ENCODE results near the gene DMD. TPM values are rescaled to one million over a fixed set of nuclear protein-coding genes. Genes with fewer than 3 reads are reported as not detected.
"Not testable (repeated sequence)": the region's sequence is repeated elsewhere in the genome, so short reads cannot be mapped to it uniquely, and the experiment has no call there.

DMD gene
- polyA plus RNA-seq, 4 donors: 1.6 to 11.6 (median 2.9) TPM

DNA sequence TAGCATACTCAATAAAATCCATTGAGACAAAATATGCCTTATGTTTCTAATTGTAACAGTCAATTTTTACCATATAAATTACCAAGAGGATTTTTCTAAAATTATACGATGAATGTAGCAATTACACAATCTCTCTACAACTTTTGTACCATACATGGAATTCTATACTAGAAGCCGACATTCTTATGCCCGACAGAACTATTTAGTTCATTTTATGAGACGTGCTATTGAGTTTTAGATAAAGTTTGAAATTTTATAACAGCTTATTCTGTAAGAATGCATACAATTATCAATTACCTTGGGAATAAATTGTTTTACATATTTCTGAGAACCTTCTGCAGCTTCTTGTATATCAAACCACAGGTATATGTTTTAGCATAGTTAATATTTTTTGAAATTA, 431.2 kb downstream of the DMD start:
- Histone ChIP-seq H3K27me3 (ENCODE audit: control insufficient read depth in 3 of 3, insufficient read depth in 3 of 3, low read length in 3 of 3) (no peaks in the 10 kb centered on the region), H3K27ac (ENCODE audit: low read depth in 1 of 3, low read length in 2 of 3) (no peak overlapping the region), H3K4me3 (ENCODE audit: low read depth in 1 of 3, low read length in 3 of 3) (no peak overlapping the region), H3K9me3 (ENCODE audit: control insufficient read depth in 2 of 2, insufficient read depth in 1 of 2, low read depth in 1 of 2, low read length in 1 of 2) (no peaks in the 10 kb centered on the region), H3K4me1 (ENCODE audit: control insufficient read depth in 3 of 3, insufficient read depth in 2 of 3, low read depth in 1 of 3, low read length in 2 of 3) (no peaks in the 10 kb centered on the region), H3K36me3 (ENCODE audit: control insufficient read depth in 3 of 3, insufficient read depth in 2 of 3, low read depth in 1 of 3, low read length in 3 of 3) (no peaks in the 10 kb centered on the region)
- FAIRE-seq (no peak), DNase-seq (no peak)
- 87 to 91% (median 90%) methylated on average over 4 of the region's 4 CpGs for WGBS, 3 donors

- WGBS, 3 donors: 48 to 62% (median 60%) methylated on average over 4 of the region's 4 CpGs
- FAIRE-seq: no peak
These were observed 432.4 kb downstream of the DMD start for GRCh38 chrX:32778965-32779364.

DNA sequence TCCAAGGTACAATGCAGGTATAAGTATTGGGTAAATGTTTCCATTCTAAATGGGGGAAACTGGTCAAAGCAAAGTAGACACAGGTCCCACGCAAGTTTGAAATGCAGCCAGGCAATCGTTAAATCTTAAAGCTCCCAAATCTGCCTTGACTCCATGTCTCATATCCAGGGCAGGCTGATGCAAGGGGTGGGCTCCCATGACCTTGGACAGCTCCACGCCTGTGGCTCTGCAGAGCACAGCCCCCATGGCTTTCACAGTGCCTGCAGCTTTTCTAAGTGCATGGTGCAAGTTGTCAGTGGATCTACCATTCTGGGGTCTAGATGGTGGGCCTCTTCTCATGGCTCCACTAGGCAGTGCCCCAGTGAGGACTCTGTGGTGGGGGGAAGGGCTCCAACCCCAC, 436.4 kb downstream of the DMD start:
- Histone ChIP-seq H3K4me3 (ENCODE audit: low read depth in 1 of 3, low read length in 3 of 3) (no peak overlapping the region), H3K4me1 (ENCODE audit: control insufficient read depth in 3 of 3, insufficient read depth in 2 of 3, low read depth in 1 of 3, low read length in 2 of 3) (no peaks in the 10 kb centered on the region), H3K27me3 (ENCODE audit: control insufficient read depth in 3 of 3, insufficient read depth in 3 of 3, low read length in 3 of 3) (no peaks in the 10 kb centered on the region), H3K36me3 (ENCODE audit: control insufficient read depth in 3 of 3, insufficient read depth in 2 of 3, low read depth in 1 of 3, low read length in 3 of 3) (no peaks in the 10 kb centered on the region), H3K27ac (ENCODE audit: low read depth in 1 of 3, low read length in 2 of 3) (no peak overlapping the region), H3K9me3 (ENCODE audit: control insufficient read depth in 2 of 2, insufficient read depth in 1 of 2, low read depth in 1 of 2, low read length in 1 of 2) (no peaks in the 10 kb centered on the region)
- FAIRE-seq: no peak
- 74 to 85% (median 82%) methylated on average over 3 of the region's 3 CpGs for WGBS, 3 donors
- DNase-seq: no peak

More at GRCh38 chrX:32778965-32779364, 432.4 kb downstream of the DMD start:
- H3K4me1 ChIP-seq (ENCODE audit: control insufficient read depth in 3 of 3, insufficient read depth in 2 of 3, low read depth in 1 of 3, low read length in 2 of 3): no peaks in the 10 kb centered on the region
- H3K36me3 ChIP-seq (ENCODE audit: control insufficient read depth in 3 of 3, insufficient read depth in 2 of 3, low read depth in 1 of 3, low read length in 3 of 3): no peaks in the 10 kb centered on the region
- H3K9me3 ChIP-seq (ENCODE audit: control insufficient read depth in 2 of 2, insufficient read depth in 1 of 2, low read depth in 1 of 2, low read length in 1 of 2): no peaks in the 10 kb centered on the region
- no peak for DNase-seq
- H3K4me3 ChIP-seq (ENCODE audit: low read depth in 1 of 3, low read length in 3 of 3): no peak overlapping the region
- no peaks in the 10 kb centered on the region for H3K27me3 ChIP-seq (ENCODE audit: control insufficient read depth in 3 of 3, insufficient read depth in 3 of 3, low read length in 3 of 3)
- H3K27ac ChIP-seq (ENCODE audit: low read depth in 1 of 3, low read length in 2 of 3): no peak overlapping the region

- Histone ChIP-seq H3K27ac (ENCODE audit: low read depth in 1 of 3, low read length in 2 of 3) (no peak overlapping the region), H3K36me3 (ENCODE audit: control insufficient read depth in 3 of 3, insufficient read depth in 2 of 3, low read depth in 1 of 3, low read length in 3 of 3) (no peaks in the 10 kb centered on the region), H3K4me1 (ENCODE audit: control insufficient read depth in 3 of 3, insufficient read depth in 2 of 3, low read depth in 1 of 3, low read length in 2 of 3) (no peaks in the 10 kb centered on the region), H3K27me3 (ENCODE audit: control insufficient read depth in 3 of 3, insufficient read depth in 3 of 3, low read length in 3 of 3) (no peaks in the 10 kb centered on the region), H3K4me3 (ENCODE audit: low read depth in 1 of 3, low read length in 3 of 3) (no peak overlapping the region), H3K9me3 (ENCODE audit: control insufficient read depth in 2 of 2, insufficient read depth in 1 of 2, low read depth in 1 of 2, low read length in 1 of 2) (no peaks in the 10 kb centered on the region)
- FAIRE-seq (no peak), DNase-seq (no peak)
- WGBS, 3 donors: 21 to 67% (median 39%) methylated on average over 1 of the region's 1 CpG
These were observed 462.3 kb downstream of the DMD start for GRCh38 chrX:32749070-32749469.

- 31 to 57% (median 51%) methylated on average over 2 of the region's 2 CpGs for WGBS, 3 donors
- DNase-seq (no peak), FAIRE-seq (no peak)
- Histone ChIP-seq H3K36me3 (ENCODE audit: control insufficient read depth in 3 of 3, insufficient read depth in 2 of 3, low read depth in 1 of 3, low read length in 3 of 3) (no peaks in the 10 kb centered on the region), H3K9me3 (ENCODE audit: control insufficient read depth in 2 of 2, insufficient read depth in 1 of 2, low read depth in 1 of 2, low read length in 1 of 2) (no peaks in the 10 kb centered on the region), H3K4me1 (ENCODE audit: control insufficient read depth in 3 of 3, insufficient read depth in 2 of 3, low read depth in 1 of 3, low read length in 2 of 3) (no peaks in the 10 kb centered on the region), H3K27ac (ENCODE audit: low read depth in 1 of 3, low read length in 2 of 3) (no peak overlapping the region), H3K27me3 (ENCODE audit: control insufficient read depth in 3 of 3, insufficient read depth in 3 of 3, low read length in 3 of 3) (no peaks in the 10 kb centered on the region), H3K4me3 (ENCODE audit: low read depth in 1 of 3, low read length in 3 of 3) (no peak overlapping the region)
These were observed 466.0 kb downstream of the DMD start for GRCh38 chrX:32745323-32745722.

DNA sequence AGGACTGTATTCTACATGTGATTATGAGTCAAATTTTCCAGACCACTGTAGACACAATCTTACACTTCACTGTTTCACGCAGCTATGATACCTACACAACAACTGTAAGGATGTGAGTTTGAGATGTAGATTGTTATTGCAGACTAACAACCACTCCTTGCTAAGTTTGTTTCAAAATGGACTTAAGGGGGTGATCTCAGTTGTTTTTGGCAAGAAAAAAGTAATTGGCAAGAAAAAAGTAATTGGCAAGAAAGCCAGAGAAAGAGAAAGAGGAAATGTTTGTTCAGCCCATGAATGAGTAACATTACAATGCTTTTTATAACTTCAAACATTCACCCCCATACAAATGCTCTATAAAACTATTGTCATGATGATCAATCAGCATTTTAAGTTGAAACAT, 466.4 kb downstream of the DMD start:
- Histone ChIP-seq H3K27me3 (ENCODE audit: control insufficient read depth in 3 of 3, insufficient read depth in 3 of 3, low read length in 3 of 3) (no peaks in the 10 kb centered on the region), H3K9me3 (ENCODE audit: control insufficient read depth in 2 of 2, insufficient read depth in 1 of 2, low read depth in 1 of 2, low read length in 1 of 2) (no peaks in the 10 kb centered on the region), H3K36me3 (ENCODE audit: control insufficient read depth in 3 of 3, insufficient read depth in 2 of 3, low read depth in 1 of 3, low read length in 3 of 3) (no peaks in the 10 kb centered on the region), H3K4me1 (ENCODE audit: control insufficient read depth in 3 of 3, insufficient read depth in 2 of 3, low read depth in 1 of 3, low read length in 2 of 3) (no peaks in the 10 kb centered on the region), H3K4me3 (ENCODE audit: low read depth in 1 of 3, low read length in 3 of 3) (no peak overlapping the region), H3K27ac (ENCODE audit: low read depth in 1 of 3, low read length in 2 of 3) (no peak overlapping the region)
- no peak for DNase-seq
- FAIRE-seq: no peak
- WGBS, 3 donors: 69 to 75% (median 73%) methylated on average over 1 of the region's 1 CpG

GRCh38 chrX:32741910-32742309, 469.4 kb downstream of the DMD start:
- DNase-seq: no peak
- no peaks in the 10 kb centered on the region for H3K27me3 ChIP-seq (ENCODE audit: control insufficient read depth in 3 of 3, insufficient read depth in 3 of 3, low read length in 3 of 3)
- no peaks in the 10 kb centered on the region for H3K4me1 ChIP-seq (ENCODE audit: control insufficient read depth in 3 of 3, insufficient read depth in 2 of 3, low read depth in 1 of 3, low read length in 2 of 3)
- H3K27ac ChIP-seq (ENCODE audit: low read depth in 1 of 3, low read length in 2 of 3): no peak overlapping the region
- peaks cover 0 to 2% of the 10 kb centered on the region in 2 donors for H3K9me3 ChIP-seq (ENCODE audit: control insufficient read depth in 2 of 2, insufficient read depth in 1 of 2, low read depth in 1 of 2, low read length in 1 of 2)
- H3K4me3 ChIP-seq (ENCODE audit: low read depth in 1 of 3, low read length in 3 of 3): no peak overlapping the region
- WGBS, 3 donors: 93 to 95% (median 94%) methylated on average over 3 of the region's 3 CpGs
- FAIRE-seq: no peak
- H3K36me3 ChIP-seq (ENCODE audit: control insufficient read depth in 3 of 3, insufficient read depth in 2 of 3, low read depth in 1 of 3, low read length in 3 of 3): no peaks in the 10 kb centered on the region

GRCh38 chrX:32708542-32708941, 502.8 kb downstream of the DMD start:
- Histone ChIP-seq H3K4me1 (ENCODE audit: control insufficient read depth in 3 of 3, insufficient read depth in 2 of 3, low read depth in 1 of 3, low read length in 2 of 3) (no peaks in the 10 kb centered on the region), H3K36me3 (ENCODE audit: control insufficient read depth in 3 of 3, insufficient read depth in 2 of 3, low read depth in 1 of 3, low read length in 3 of 3) (no peaks in the 10 kb centered on the region), H3K9me3 (ENCODE audit: control insufficient read depth in 2 of 2, insufficient read depth in 1 of 2, low read depth in 1 of 2, low read length in 1 of 2) (no peaks in the 10 kb centered on the region), H3K27me3 (ENCODE audit: control insufficient read depth in 3 of 3, insufficient read depth in 3 of 3, low read length in 3 of 3) (no peaks in the 10 kb centered on the region), H3K4me3 (ENCODE audit: low read depth in 1 of 3, low read length in 3 of 3) (no peak overlapping the region), H3K27ac (ENCODE audit: low read depth in 1 of 3, low read length in 2 of 3) (no peak overlapping the region)
- DNase-seq (no peak), FAIRE-seq (no peak)
- WGBS, 3 donors: 60 to 78% (median 74%) methylated on average over 4 of the region's 4 CpGs

DNA sequence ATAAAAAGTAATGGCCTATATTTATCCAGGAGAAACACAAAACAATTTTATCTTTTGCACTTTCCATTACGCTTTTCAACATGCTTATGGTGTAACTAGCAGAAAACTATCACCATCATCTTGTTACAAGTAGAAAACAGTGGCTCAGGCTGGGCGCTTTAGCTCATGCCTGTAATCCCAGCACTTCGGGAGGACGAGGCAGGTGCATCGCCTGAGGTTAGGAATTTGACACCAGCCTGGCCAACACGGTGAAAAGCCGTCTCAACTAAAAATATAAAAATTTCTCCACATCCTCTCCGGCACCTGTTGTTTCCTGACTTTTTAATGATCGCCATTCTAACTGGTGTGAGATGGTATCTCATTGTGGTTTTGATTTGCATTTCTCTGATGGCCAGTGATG, 506.0 kb downstream of the DMD start:
- not testable (repeated sequence) for DNase-seq; H3K4me3 ChIP-seq (ENCODE audit: low read depth in 1 of 3, low read length in 3 of 3); H3K27me3 ChIP-seq (ENCODE audit: control insufficient read depth in 3 of 3, insufficient read depth in 3 of 3, low read length in 3 of 3); H3K27ac ChIP-seq (ENCODE audit: low read depth in 1 of 3, low read length in 2 of 3); H3K36me3 ChIP-seq (ENCODE audit: control insufficient read depth in 3 of 3, insufficient read depth in 2 of 3, low read depth in 1 of 3, low read length in 3 of 3); H3K9me3 ChIP-seq (ENCODE audit: control insufficient read depth in 2 of 2, insufficient read depth in 1 of 2, low read depth in 1 of 2, low read length in 1 of 2); FAIRE-seq; H3K4me1 ChIP-seq (ENCODE audit: control insufficient read depth in 3 of 3, insufficient read depth in 2 of 3, low read depth in 1 of 3, low read length in 2 of 3)
- WGBS, 3 donors: 89 to 95% (median 92%) methylated on average over 9 of the region's 9 CpGs

Measured in small intestine (tissue), 7 donors.